GM20000 (cell line): Measurements from ENCODE around the gene ADARB2.

Source experiments
- DNase-seq: peaks from one replicate; pipeline ENCODE4 v3.0.0; 2012; ENCODE audit warnings: low spot score
- CTCF ChIP-seq: IDR thresholded peaks from 2 replicates; pipeline ENCODE4 v1.5.1; 2012; ENCODE audit warnings: mild to moderate bottlenecking, control low read depth; ENCODE audit errors: extremely low read depth, missing control alignments

Gene ADARB2

DNA sequence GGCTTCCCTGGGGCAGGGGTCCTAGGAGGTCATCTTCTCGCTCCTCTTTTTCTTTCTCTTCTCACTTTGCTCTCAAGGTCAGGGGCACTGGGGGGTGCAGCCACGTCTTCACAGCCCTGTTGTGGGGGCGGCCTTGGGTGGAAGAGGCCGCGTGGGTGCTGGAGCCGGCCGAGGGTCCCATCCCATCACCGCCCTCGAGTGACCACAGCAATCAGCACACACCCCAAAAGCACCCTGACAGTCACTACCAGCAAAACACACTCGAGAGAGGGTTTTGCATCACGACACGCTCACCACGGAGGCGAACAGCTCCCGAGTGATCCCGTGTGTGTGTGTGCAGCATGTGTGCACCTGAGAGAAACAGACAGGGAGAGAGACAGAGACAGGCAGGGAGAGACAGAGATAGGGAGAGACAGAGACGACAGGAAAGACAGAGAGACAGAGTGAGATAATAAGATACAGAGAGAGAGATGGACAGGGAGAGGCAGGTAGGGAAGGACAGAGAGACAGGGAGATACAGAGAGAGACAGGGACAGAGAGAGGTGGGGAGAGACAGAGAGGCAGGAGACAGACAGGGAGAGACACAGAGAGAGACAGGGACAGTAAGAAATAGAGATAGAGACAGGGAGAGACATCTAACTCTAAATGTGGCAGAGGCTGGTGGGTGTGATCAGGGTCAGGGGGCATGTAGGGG, 580.3 kb downstream of the ADARB2 start:
- no peak for DNase-seq
- TF ChIP-seq CTCF, result no peak

GRCh38 chr10:1156616-1156886, 580.8 kb downstream of the ADARB2 start:
- no peak for TF ChIP-seq CTCF
- no peak for DNase-seq

- DNase-seq, result no peak
- no peak for TF ChIP-seq CTCF
These were observed 581.3 kb downstream of the ADARB2 start for GRCh38 chr10:1155791-1156615.

- TF ChIP-seq CTCF, result no peak
- DNase-seq, result no peak
These were observed 582.6 kb downstream of the ADARB2 start for GRCh38 chr10:1154531-1155295.

GRCh38 chr10:1153805-1154351, 583.4 kb downstream of the ADARB2 start:
- TF ChIP-seq CTCF, result no peak

GRCh38 chr10:1153251-1153763, 584.0 kb downstream of the ADARB2 start:
- no peak for DNase-seq
- no peak for TF ChIP-seq CTCF

More at GRCh38 chr10:1153805-1154351, 583.4 kb downstream of the ADARB2 start:
- DNase-seq, result no peak
